Prostate gland (tissue), 2 donors: Measurements from ENCODE around the gene DOCK11.

Experiments
- POLR2A ChIP-seq: fragments of 450-650 bp; IDR thresholded peaks from one replicate; pipeline ENCODE4 v1.6.1; 2016; ENCODE audit warnings: antibody characterized with exemption, mild to moderate bottlenecking
- POLR2AphosphoS5 ChIP-seq: sonication (generic); formaldehyde crosslinking; IDR thresholded peaks from one replicate; pipeline ENCODE4 v1.6.1; 2017; ENCODE audit warnings: antibody characterized with exemption
- TF ChIP-seq, protein P1 (sequence below), 4 experiments: fragments of 200-600 bp in 2 of 4; fragments of 450-650 bp in 2 of 4; sonication (generic) in 2 of 4; IDR thresholded peaks; 1 replicate in 3 of 4; 2 replicates in 1 of 4; pipeline ENCODE4 v1.5.1; 2016 to 2019; ENCODE audit warnings: antibody characterized with exemption in 4 of 4, mild to moderate bottlenecking in 2 of 4, moderate library complexity in 2 of 4

DNA sequence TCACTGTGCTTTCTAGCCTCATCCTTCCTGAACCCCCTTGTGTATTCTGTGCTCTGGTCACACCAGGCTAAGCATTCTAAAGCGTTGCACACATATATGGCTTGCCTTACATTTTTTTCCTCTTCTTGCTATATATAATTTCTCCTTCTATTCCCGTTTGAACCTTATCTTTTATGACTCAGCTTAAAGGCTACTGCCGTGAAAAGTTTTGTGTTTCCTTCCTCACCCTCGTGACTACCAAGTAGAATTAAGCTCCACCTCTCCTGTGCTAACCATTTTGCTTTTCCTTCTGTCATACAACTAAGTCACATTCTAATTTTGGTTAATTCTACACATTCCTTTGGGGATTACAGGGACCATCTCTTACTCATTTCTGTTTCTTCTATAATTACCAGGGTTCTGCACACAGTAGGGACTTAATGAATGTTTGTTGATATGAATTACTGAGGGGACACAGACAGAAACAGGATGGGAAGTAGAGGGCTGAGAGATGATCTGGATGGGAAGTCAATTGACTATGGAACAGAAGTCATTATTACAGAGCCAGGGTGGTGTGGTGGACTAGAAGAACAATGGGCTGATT, 67.1 kb downstream of the DOCK11 start:
- TF ChIP-seq, protein P1, sequence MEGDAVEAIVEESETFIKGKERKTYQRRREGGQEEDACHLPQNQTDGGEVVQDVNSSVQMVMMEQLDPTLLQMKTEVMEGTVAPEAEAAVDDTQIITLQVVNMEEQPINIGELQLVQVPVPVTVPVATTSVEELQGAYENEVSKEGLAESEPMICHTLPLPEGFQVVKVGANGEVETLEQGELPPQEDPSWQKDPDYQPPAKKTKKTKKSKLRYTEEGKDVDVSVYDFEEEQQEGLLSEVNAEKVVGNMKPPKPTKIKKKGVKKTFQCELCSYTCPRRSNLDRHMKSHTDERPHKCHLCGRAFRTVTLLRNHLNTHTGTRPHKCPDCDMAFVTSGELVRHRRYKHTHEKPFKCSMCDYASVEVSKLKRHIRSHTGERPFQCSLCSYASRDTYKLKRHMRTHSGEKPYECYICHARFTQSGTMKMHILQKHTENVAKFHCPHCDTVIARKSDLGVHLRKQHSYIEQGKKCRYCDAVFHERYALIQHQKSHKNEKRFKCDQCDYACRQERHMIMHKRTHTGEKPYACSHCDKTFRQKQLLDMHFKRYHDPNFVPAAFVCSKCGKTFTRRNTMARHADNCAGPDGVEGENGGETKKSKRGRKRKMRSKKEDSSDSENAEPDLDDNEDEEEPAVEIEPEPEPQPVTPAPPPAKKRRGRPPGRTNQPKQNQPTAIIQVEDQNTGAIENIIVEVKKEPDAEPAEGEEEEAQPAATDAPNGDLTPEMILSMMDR (IDR thresholded peaks at IDR 0.05) = no peak
- TF ChIP-seq POLR2AphosphoS5 (no peak), POLR2A (no peak)
